ENCODE data around the gene WDTC1.

DNA sequence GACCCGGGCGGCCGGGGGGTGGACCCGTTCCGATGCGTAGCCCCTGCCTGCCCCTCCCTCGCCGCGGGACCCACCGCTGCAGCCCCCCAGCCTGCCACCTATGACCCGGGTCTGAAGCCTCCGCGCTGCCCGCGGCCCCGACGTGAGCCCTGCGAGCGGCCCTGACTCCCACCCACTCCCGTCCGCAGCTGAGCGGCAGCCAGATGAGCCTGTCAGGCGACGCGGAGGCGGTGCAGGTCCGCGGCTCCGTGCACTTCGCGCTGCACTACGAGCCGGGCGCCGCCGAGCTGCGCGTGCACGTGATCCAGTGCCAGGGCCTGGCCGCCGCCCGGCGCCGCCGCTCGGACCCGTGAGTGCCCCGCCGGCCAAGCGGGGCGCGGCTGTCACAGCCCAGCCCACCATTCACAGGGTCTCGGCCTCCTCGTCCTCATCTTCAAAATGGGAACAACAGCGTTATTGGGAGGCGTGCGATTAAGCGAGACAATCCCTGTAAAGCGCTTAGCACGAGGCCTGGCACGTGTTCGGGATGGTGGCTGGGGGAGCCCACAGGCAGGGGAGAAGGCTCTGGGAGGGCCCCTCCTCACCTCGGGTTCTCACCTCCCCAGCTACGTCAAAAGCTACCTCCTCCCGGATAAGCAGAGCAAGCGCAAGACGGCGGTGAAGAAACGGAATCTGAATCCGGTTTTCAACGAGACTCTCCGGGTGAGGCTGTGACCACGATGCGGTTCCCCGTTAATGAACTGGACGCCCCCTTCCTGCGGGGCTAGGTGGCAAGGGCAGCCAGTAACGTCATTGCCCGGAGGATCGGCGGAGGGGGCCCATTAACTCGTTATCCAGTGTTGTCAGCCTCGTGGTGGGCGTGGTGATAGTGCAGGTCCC, 115.6 kb downstream of the WDTC1 start:
- TF ChIP-seq, protein P1, sequence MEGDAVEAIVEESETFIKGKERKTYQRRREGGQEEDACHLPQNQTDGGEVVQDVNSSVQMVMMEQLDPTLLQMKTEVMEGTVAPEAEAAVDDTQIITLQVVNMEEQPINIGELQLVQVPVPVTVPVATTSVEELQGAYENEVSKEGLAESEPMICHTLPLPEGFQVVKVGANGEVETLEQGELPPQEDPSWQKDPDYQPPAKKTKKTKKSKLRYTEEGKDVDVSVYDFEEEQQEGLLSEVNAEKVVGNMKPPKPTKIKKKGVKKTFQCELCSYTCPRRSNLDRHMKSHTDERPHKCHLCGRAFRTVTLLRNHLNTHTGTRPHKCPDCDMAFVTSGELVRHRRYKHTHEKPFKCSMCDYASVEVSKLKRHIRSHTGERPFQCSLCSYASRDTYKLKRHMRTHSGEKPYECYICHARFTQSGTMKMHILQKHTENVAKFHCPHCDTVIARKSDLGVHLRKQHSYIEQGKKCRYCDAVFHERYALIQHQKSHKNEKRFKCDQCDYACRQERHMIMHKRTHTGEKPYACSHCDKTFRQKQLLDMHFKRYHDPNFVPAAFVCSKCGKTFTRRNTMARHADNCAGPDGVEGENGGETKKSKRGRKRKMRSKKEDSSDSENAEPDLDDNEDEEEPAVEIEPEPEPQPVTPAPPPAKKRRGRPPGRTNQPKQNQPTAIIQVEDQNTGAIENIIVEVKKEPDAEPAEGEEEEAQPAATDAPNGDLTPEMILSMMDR (IDR thresholded peaks at IDR 0.05; ENCODE audit: insufficient read depth, low read length): no peak
- TF ChIP-seq GABPA (IDR thresholded peaks at IDR 0.05; ENCODE audit: low read depth): no peak

Measured in HL-60 (cell line).